Large intestine (tissue), 3 donors: ENCODE data around the gene FMN2. TPM values are rescaled to one million over a fixed set of nuclear protein-coding genes. Genes with fewer than 3 reads are reported as not detected.
"Not testable (repeated sequence)": the region's sequence is repeated elsewhere in the genome, so short reads cannot be mapped to it uniquely, and the experiment has no call there.

Experiments
- DNase-seq, 2 donors: peaks; one replicate each; pipeline versions ENCODE4 v3.0.0 to v3.0.0-alpha.2; 2013
- H3K27ac ChIP-seq: one replicate; pipeline ENCODE4 v1.5.1; 2013; ENCODE audit warnings: low read length
- H3K27me3 ChIP-seq: 2 replicates; pipeline ENCODE4 v1.6.1; 2013; ENCODE audit warnings: low read length; ENCODE audit not compliant: control insufficient read depth, insufficient read depth
- H3K36me3 ChIP-seq: 2 replicates; pipeline ENCODE4 v1.6.1; 2013; ENCODE audit warnings: low read length; ENCODE audit not compliant: control insufficient read depth, insufficient read depth
- H3K4me1 ChIP-seq: one replicate; pipeline ENCODE4 v1.6.1; 2013; ENCODE audit warnings: low read length; ENCODE audit not compliant: control insufficient read depth, insufficient read depth
- H3K4me3 ChIP-seq: one replicate; pipeline ENCODE4 v1.5.1; 2013; ENCODE audit warnings: low read length
- H3K9me3 ChIP-seq: one replicate; pipeline ENCODE4 v1.6.1; 2013; ENCODE audit warnings: mild to moderate bottlenecking, low read depth, low read length, moderate library complexity; ENCODE audit not compliant: control insufficient read depth
- WGBS: methylation state at CpG from one replicate; pipeline ENCODE4 v1.1.5; 2013; ENCODE audit warnings: low lambda C conversion rate; ENCODE audit not compliant: insufficient coverage; 5-methylcytosine and 5-hydroxymethylcytosine counted together
- polyA plus RNA-seq: library from polyadenylated mRNA; unstranded; fragments of 120-200 nt; gene quantifications from one replicate; pipeline ENCODE4 v1.2.1, GENCODE V29; 2013

Gene FMN2
- polyA plus RNA-seq, 1 donor: 1.8 TPM

DNA sequence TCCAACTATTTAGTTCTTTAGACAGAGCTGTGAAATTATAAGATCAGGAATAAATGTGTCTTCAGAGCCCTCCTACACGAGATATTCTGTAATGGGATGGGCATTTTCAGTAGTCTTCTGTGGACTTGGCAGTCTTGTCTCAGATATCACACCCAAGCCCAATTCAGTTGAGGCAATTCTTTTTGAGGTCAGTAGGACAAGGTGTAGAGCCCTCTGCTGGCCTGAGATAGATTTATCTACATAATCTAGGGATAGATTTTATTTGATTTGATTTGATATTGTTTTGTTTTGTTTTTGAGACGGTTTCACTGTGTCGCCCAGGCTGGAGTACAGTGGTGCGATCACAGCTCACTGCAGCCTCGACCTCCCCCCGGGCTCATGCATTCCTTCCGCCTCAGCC, 77.5 kb downstream of the FMN2 start:
- Histone ChIP-seq H3K4me3 (no peak overlapping the region), H3K27ac (no peak overlapping the region), H3K27me3 (no peaks in the 10 kb centered on the region), H3K9me3 (no peaks in the 10 kb centered on the region), H3K36me3 (no peaks in the 10 kb centered on the region), H3K4me1 (no peaks in the 10 kb centered on the region)
- no CpG with 5 or more reads among the region's 7 CpGs for WGBS
- DNase-seq: no peak

DNA sequence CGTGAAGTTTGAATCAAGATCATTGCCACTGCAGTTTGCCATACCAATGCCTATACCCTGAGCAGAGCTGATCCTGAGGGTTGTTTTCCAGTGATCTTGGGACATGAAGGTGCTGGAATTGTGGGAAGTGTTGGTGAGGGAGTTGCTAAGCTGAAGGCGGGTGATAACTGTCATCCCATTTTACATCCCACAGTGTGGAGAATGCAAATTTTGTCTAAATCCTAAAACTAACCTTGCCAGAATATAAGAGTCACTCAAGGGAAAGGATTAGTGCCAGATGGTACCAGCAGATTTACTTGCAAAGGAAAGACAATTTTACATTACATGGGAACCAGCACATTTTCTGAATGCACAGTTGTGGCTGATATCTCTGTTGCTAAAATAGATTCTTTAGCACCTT, 78.6 kb downstream of the FMN2 start:
- DNase-seq: no peak
- no peaks in the 10 kb centered on the region for H3K27me3 ChIP-seq
- H3K36me3 ChIP-seq: no peaks in the 10 kb centered on the region
- H3K4me1 ChIP-seq: no peaks in the 10 kb centered on the region
- no peak overlapping the region for H3K4me3 ChIP-seq
- H3K27ac ChIP-seq: no peak overlapping the region
- WGBS: no CpG with 5 or more reads among the region's 2 CpGs
- H3K9me3 ChIP-seq: no peaks in the 10 kb centered on the region

DNA sequence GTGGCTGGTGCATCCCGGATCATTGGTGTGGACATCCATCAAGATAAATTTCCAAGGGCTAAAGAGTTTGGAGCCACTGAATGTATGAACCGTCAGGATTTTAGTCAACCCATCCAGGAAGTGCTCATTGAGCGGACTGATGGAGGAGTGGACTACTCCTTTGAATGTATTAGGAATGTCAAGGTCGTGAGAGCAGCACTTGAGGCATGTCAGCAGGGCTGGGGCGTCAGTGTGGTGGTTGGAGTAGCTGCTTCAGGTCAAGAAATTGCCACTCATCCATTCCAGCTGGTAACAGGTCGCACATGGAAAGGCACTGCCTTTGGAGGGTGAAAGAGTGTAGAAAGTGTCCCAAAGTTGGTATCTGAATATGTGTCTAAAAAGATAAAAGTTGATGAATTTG, 79.1 kb downstream of the FMN2 start:
- DNase-seq: no peak
- no peaks in the 10 kb centered on the region for H3K4me1 ChIP-seq
- no peak overlapping the region for H3K27ac ChIP-seq
- H3K36me3 ChIP-seq: no peaks in the 10 kb centered on the region
- no peak overlapping the region for H3K4me3 ChIP-seq
- WGBS: no CpG with 5 or more reads among the region's 6 CpGs
- H3K9me3 ChIP-seq: no peaks in the 10 kb centered on the region
- H3K27me3 ChIP-seq: no peaks in the 10 kb centered on the region

DNA sequence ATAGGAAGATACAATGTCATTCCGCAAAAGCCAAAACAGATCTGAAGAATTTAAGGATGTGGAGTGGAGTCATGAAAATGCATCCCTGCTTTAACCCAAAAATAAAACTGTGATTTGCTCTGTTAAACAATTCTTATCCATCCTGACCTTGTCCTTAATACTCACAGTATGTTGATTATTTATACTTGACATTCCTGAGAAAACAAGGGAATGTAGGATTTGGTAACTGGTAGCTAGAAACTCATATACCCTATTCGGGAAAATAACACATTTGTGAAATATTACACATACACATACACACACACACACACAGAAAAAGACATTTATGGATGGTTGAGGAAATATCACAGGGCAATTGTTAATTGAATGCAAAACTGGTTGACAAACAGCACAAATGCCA, 80.2 kb downstream of the FMN2 start:
- Histone ChIP-seq H3K9me3 (no peaks in the 10 kb centered on the region), H3K36me3 (no peaks in the 10 kb centered on the region), H3K27ac (no peak overlapping the region), H3K27me3 (no peaks in the 10 kb centered on the region), H3K4me3 (no peak overlapping the region), H3K4me1 (no peaks in the 10 kb centered on the region)
- no CpG with 5 or more reads among the region's 2 CpGs for WGBS
- no peak for DNase-seq

DNA sequence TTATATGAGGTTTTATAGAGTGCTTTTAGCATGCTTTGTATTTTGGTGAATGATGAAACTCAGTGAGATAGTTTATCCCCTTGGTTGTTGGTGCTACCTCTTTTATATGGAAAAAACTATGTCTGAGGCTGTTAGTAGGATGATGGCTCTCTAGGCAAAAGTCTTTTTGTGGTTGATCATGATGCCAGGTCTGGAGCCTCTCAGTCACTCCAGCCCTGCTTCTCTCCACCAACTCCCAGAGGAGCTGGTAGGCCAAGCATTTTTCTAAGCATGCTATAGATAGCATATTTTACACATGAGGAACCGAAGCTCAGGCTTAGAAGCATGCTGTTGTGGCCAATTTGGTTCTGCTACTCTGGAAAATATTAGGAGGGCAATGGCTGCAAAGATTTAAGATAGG, 82.2 kb downstream of the FMN2 start:
- WGBS: no CpG with 5 or more reads among the region's 1 CpG
- no peak overlapping the region for H3K27ac ChIP-seq
- no peak overlapping the region for H3K4me3 ChIP-seq

DNA sequence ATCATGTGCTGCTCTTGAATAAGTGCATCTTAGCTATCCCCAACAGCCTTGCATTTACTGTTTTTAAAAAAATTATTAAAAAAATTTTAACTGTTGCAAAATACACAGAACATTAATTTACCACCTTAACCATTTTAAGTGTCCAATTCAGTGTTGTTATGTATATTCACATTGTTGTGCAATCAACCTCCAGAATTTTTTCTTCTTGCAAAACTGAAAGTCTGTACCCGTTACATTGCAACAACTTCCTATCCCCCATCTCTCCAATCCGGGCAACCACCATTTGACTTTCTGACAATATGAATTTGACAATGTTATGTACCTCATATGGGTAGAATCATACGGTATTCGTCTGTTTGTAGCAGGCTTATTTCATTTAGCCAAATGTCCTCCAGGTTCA, 83.1 kb downstream of the FMN2 start:
- Histone ChIP-seq H3K4me1 (no peaks in the 10 kb centered on the region), H3K27ac (no peak overlapping the region), H3K9me3 (no peaks in the 10 kb centered on the region), H3K27me3 (no peaks in the 10 kb centered on the region), H3K4me3 (no peak overlapping the region), H3K36me3 (no peaks in the 10 kb centered on the region)
- DNase-seq: no peak
- WGBS: no CpG with 5 or more reads among the region's 4 CpGs

More for the DNA sequence above, 82.2 kb downstream of the FMN2 start:
- no peaks in the 10 kb centered on the region for H3K27me3 ChIP-seq
- DNase-seq: no peak
- H3K9me3 ChIP-seq: no peaks in the 10 kb centered on the region
- no peaks in the 10 kb centered on the region for H3K36me3 ChIP-seq
- H3K4me1 ChIP-seq: no peaks in the 10 kb centered on the region

DNA sequence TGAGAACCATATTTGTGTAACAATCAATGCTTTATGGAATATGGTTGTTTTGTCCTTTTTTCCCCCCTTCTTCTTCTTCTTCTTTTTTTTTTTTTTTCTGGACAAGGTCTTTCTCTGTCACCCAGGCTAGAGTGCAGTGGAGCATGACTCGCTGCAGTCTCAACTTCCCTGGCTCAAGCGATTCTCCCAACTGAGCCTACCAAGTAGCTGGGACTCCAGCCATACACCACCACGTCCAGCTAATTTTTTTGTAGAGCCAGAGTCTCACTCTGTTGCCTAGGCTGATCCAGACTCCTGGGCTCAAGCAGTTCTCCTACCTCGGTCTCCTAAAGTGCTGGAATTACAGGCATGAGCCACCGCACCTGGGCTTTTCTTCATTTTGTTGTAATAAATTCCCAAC, 86.7 kb downstream of the FMN2 start:
- DNase-seq: no peak
- Histone ChIP-seq H3K4me1 (no peaks in the 10 kb centered on the region), H3K4me3 (no peak overlapping the region), H3K9me3 (no peaks in the 10 kb centered on the region), H3K27ac (no peak overlapping the region), H3K27me3 (no peaks in the 10 kb centered on the region), H3K36me3 (no peaks in the 10 kb centered on the region)
- no CpG with 5 or more reads among the region's 5 CpGs for WGBS

DNA sequence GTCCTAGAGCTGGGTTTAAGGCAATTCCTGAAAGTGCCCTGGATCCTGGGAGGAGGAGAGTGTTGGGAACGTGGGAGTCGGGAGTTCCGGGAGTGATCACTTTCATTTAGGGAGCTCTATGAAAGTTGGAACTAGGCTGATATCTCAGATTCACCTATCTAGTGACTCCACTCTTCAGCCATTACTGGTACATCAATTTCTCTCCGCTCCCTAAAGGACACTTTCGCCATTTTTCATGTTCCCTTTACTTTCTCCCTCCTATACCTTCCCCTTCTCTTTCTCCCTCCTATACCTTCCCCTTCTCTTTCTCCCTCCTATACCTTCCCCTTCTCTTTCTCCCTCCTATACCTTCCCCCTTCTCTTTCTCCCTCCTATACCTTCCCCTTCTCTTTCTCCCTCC, 93.0 kb downstream of the FMN2 start:
- 78% methylated on average over 2 of the region's 5 CpGs for WGBS
- not testable (repeated sequence) for H3K36me3 ChIP-seq, H3K27ac ChIP-seq, DNase-seq, H3K9me3 ChIP-seq, H3K4me3 ChIP-seq, H3K4me1 ChIP-seq, H3K27me3 ChIP-seq

DNA sequence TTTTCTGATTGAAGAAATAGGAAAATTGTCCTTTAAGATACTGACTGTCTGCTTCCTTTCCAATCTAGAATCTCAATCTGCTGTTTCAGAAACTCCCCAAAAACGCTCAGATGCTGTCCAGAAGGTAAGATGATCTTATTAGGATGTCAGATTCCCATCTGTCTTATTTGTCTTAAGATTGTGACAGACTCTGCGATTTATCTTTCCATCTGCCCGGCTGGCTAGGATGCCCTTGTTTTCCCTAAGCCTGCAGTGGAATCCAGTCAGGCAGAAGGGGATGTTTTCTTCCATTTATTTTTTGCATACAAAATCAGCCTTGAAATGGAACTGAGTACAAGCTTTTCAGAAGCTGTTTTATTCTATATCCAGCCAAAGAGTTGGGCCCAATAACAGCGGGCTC, 96.5 kb downstream of the FMN2 start:
- Histone ChIP-seq H3K27me3 (peaks cover 10% of the 10 kb centered on the region), H3K27ac (no peak overlapping the region), H3K4me3 (no peak overlapping the region), H3K36me3 (no peaks in the 10 kb centered on the region), H3K9me3 (no peaks in the 10 kb centered on the region), H3K4me1 (no peaks in the 10 kb centered on the region)
- no peak for DNase-seq
- WGBS: 93% methylated on average over 2 of the region's 4 CpGs

DNA sequence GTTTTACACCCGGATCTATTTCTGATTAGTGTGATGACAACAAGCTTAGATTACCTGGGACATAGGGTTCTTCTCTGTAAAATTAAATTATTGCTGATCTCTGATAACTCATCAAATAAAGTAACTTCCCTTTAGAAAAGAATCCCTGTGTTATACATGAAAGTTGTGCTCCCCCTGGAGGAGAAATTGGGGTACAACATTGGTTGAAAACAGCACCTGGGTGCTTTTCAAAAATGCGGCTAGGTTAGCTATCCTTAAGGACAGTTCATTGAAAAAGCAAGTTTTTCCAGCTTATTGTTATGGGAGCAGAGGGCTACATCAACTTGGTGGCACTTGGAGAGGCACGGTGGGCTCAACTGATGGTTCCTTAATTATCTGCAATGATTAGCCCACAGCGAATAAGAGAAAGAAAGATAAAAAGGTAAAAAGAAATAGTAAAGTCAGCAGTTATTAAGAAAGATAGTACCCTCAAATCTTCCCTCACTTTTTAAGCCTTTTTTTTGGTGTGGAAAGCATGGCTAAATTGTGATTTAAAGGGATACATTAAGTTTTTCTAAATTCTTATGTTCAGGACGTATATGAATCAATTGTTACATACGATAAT, 97.8 kb downstream of the FMN2 start:
- 38% methylated on average over 4 of the region's 6 CpGs for WGBS
- peak; percentile 1 to 6 for DNase-seq
- no peak overlapping the region for H3K4me3 ChIP-seq
- H3K27me3 ChIP-seq: peaks cover 10% of the 10 kb centered on the region
- H3K9me3 ChIP-seq: no peaks in the 10 kb centered on the region
- no peaks in the 10 kb centered on the region for H3K4me1 ChIP-seq
- no peaks in the 10 kb centered on the region for H3K36me3 ChIP-seq
- H3K27ac ChIP-seq: no peak overlapping the region

DNA sequence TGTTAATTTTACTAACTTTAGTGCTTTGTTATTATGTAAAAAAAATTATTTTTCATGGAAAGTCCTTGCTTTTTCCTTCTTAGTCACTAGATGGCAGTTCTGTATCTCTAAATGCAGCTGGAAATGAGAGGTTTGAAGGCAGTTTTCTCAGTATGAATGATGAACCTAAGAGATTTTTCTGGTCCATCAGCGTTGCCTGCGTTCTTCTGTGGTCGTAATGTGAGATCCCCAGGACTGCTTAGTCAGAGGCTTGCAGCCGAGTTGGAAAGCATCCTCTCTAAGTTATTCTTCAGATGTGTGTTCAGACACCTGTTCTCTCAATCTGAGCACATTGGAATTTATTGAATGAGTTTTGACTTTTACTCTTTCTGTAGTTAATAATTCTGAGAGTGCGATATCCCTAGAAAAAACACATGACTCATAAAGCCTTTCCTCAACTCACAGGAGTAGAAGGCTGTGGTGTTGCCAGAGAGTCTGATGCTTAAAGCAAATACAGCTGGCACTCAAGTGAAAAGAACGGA, 99.3 kb downstream of the FMN2 start:
- Histone ChIP-seq H3K4me1 (no peaks in the 10 kb centered on the region), H3K27ac (no peak overlapping the region), H3K27me3 (peaks cover 5% of the 10 kb centered on the region), H3K9me3 (no peaks in the 10 kb centered on the region), H3K36me3 (no peaks in the 10 kb centered on the region), H3K4me3 (no peak overlapping the region)
- DNase-seq: peak; percentile 23 to 54
- 6% methylated on average over 3 of the region's 6 CpGs for WGBS
